Measurements from ENCODE around the gene COPE. TPM values are rescaled to one million over a fixed set of nuclear protein-coding genes. Genes with fewer than 3 reads are reported as not detected.

Gene COPE
- total RNA-seq, 1 experiment from 2014 or later = 470 TPM

DNA sequence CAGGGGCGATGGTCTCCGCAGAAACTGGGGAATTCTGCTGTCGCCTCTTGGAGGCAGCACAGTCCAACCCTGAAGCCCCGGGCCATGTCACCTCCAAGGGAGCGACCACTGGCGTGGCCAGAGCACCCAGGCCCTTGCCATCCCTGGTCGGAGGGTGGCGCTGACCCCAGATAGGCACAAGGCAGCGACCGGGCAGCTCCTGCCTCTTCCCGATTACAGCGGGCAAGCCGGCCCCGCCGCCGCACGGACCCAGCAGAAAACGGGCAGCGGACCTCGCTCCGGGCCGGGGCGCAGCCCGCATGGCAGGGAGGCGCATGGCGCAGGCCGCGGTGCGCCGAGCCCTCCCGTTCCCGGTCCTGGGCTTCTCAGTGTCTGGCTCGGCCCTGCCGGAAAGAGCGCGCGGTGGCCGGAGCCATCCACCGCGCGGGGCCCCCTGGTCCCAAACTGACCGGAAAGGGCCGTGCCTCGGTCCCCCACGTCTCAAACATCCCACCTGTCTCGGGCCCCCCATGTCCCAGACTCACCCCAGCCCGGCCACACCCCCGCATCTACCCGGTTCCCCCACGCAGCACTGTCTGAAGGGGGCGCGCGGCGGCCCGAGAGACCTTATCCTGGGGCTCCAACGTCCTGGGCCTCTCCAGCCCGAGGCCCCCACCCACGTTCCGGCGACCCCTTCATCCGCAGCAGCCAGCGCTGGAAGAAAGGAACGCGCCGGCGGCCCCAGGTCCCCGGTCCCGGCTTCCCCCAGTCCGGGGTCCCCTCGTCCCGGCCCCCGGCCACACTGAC lies 24.0 kb downstream of the COPE start:
- DNase-seq (ENCODE audit: low read depth) = peak; percentile 70

- DNase-seq (ENCODE audit: low read depth) = peak; percentile 48
These were observed 24.7 kb downstream of the COPE start for GRCh38 chr19:18894254-18895037.

DNA sequence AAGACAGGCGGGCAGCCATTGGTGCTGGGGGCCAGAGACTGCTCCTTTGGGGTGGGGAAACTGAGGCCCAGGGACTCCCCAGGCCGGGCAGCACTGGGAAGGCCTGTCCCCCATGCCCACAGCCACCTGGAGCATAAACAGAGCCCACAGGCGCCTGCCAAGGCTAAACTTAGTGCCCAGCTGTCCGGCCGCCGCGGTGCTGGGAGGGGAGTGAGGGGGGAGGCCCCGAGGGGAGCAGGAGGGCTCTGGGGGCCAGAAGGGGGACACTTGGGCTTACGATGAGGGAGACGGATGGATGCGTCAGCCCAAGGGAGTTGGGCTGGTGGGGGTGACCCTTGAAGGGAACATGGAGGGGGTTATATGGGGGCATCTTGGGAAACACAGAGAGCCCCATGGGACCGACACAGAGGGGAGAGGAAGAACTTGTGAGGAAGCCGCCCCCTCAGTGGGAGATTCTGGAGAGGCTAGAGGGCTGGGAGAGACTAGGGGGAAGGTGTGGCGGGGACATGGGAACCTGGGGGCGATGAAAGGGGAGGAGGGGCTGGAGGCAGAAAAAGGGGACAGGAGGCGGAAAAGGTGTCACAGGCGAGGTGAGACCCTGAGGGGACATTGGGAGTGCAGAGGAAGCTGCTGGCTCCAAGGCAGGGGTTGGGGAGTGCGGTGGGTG lies 25.5 kb downstream of the COPE start:
- DNase-seq (ENCODE audit: low read depth) = peak; percentile 1

GRCh38 chr19:18889949-18890745 lies 29.0 kb downstream of the COPE start:
- DNase-seq (ENCODE audit: low read depth) = no peak

- DNase-seq (ENCODE audit: low read depth) = no peak
These were observed 32.2 kb downstream of the COPE start for GRCh38 chr19:18886972-18887371.

GRCh38 chr19:18883526-18884304 lies 35.5 kb downstream of the COPE start:
- DNase-seq (ENCODE audit: low read depth) = no peak

GRCh38 chr19:18881491-18881890 lies 37.7 kb downstream of the COPE start:
- DNase-seq (ENCODE audit: low read depth) = no peak

GRCh38 chr19:18879579-18880373 lies 39.4 kb downstream of the COPE start:
- DNase-seq (ENCODE audit: low read depth) = peak; percentile 50

DNA sequence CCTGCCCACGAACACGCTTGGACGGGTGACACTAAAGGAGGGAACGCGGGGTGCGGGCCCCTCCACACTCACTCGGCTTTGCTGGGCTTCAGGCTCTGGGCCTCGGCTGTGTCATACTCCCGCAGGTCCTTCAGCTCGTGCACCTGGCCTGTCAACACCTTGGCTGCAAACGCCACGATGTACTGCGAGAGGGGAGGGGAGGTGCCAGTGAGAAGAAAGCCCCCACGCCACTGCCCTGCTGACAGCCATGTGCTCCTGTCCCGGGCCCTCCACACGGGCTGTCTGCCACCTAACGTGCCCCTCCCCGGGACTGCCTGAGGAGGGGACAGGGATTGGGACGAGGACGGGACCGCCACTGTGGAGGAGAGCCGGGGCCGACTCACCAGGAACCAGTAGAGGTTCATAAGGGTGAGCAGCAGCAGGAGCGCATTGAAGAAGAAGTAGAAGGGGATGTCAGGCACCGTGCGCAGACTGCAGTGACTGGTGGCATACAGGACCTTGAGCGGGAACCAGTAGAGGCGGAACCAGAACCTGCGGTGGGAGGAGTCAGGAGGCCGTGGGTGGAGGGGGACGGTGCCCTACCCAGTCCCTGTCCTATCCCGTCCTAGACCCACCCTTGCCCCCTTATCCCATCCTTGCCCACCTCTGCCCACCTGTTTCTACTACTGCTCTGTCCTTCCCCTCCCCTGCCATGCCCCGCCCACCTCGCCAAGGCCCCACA lies 40.2 kb downstream of the COPE start:
- no peak for DNase-seq (ENCODE audit: low read depth)

GRCh38 chr19:18878058-18878797 lies 41.0 kb downstream of the COPE start:
- DNase-seq (ENCODE audit: low read depth) = no peak

- DNase-seq (ENCODE audit: low read depth) = no peak
These were observed 42.3 kb downstream of the COPE start for GRCh38 chr19:18876865-18877264.

DNA sequence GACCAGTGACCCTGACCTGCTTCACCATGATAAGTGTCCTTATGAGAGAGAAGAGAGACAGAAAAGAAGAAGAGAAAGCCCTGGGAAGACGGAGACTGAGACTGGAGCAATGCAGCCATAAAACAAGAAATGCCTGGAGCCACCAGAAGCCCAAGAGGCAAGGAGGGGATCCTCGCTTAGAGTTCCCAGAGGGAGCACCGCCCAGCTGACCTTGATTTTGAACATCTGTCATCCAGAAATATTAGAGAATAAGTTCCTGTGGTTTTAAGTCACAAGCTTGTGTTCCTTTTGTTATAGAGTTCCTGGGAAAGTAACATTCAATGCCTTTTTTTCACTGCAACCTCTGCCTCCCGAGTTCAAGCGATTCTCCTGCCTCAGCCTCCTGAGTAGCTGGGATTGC lies 43.5 kb downstream of the COPE start:
- no peak for DNase-seq (ENCODE audit: low read depth)

DNA sequence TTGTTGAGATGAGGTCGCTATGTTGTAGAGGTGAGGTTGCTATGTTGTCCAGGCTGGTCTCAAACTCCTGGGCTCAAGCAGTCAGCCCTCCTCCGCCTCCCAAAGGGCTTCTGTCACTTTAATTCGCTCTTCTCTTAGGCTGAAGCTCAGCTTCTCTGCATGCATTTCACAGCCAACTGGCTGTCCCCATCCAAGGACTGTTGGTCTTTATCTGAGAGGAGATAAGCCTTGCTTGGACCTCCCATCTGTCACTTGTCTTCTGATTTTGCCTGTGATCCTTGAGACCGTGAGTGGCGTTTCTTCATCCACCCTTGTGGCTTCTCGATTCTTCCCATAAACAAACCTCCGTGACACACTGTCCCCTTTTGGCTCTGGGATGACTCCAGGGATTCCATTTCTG lies 47.6 kb downstream of the COPE start:
- no peak for DNase-seq (ENCODE audit: low read depth)

DNA sequence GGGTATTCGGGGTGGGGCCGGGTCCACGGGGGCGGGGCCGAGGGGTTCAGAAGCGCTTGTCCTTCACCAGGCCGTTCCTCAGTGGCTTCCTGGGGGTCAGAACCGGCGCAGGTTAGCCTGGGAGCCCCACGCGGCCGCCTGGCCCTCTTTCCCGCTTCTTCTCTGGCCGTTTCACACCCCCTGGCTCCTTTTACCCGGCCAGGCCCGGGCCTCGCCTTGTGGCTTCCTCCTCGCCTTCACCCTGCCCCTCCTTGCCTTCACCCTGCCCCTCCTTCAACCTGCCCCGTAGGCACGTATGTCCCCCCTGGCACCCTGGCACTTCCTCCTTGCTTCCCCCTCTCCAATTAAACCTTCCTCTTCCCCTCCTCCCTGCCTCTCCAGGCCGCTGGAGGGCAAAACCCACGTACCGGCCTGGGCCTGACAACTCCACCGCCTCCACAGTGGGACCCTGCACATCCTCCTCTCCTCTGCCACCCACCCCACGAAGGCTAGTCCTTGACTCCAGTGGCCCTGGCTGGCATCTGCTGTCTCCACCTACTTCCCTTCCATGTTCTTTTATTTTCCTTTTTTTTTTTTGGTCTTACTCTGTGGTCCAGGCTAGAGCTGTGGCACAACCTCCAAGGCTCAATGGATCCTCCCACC lies 48.5 kb downstream of the COPE start:
- DNase-seq (ENCODE audit: low read depth) = no peak

DNA sequence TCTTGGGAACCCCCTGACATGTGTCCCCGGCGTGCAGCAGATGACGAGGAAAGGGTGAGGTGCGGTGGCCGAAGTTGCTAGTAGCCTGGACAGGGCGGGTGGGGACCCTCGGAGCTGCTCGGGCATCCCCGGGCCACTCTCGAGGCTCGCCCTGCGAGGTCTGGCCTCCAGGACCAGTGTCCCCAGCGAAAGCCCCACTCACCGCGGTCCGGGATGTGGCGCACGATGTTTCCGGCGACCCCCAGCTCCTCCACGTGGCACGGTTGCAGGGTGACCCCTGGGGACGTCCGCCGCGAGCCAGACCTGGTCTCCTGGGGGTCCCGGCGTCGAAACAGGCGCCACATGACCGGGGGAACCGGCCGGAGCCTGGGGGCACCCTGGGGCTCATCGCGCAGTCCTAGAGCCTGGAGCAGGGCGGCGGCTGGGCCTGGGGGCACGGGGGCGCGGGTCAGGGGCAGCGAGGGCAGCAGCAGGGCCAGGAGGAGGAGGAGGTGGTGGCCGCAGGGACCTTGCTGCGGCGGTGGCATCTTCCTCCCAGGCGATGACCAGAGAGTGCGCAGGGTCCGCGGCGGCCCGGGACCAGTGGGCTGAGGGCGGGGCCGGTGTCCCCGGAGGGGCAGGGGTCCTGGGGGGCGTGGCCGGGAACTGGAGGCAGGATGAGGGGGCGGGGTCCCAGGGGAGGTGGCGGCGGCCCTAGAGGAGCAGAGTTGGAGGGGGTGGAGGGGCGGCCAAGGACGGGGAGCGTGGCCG lies 49.2 kb downstream of the COPE start:
- DNase-seq (ENCODE audit: low read depth) = no peak

DNA sequence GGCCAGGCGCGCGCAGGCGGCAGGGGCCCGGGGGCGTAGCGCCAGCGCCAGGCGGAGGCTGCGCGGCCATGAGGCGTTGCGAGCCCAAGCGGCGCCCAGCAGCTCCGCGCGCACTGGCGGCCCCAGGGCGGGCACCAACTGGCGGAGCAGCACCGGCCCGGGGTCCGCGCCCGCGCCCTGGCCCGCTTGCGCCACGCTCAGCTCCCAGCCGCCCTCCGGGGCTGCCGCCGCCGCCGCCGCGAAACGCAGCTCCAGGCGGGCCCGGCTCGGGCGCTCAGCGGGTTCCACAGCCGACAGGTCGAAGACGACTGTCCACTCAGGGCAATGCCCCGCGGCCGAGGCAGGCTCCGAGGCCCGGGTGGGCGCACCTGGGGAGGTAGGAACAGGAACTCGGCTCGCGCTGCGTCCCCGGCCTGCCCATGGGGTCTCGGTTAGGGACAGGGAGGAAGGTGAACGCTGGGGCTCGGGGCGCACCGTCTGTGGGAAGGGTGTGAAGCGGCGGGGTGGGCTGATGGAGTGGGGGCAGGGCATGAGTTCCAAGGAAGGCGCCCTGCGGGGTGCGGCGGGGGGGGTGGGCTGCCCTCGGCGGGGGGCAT lies 50.1 kb downstream of the COPE start:
- no peak for DNase-seq (ENCODE audit: low read depth)

- no peak for DNase-seq (ENCODE audit: low read depth)
These were observed 50.7 kb downstream of the COPE start for GRCh38 chr19:18868380-18869022.
